Left ventricle myocardium inferior (tissue), 1 donor: Measurements from ENCODE around the gene CAP2. TPM values are rescaled to one million over a fixed set of nuclear protein-coding genes. Genes with fewer than 3 reads are reported as not detected.
A peak's percentile ranks its signal among the peaks of the same experiment; 100 is the strongest.

Experiments used
- DNase-seq: peaks from one replicate; pipeline ENCODE4 v3.0.0-alpha.2; 2020
- H3K27ac ChIP-seq: fragments of 200-600 bp; replicated peaks from 2 replicates; pipeline ENCODE4 v1.8.0; 2021
- H3K27me3 ChIP-seq: fragments of 200-600 bp; 2 replicates; pipeline ENCODE4 v1.8.0; 2021; ENCODE audit warnings: low read depth
- H3K36me3 ChIP-seq: fragments of 200-600 bp; 2 replicates; pipeline ENCODE4 v1.8.0; 2021
- H3K4me1 ChIP-seq: fragments of 200-600 bp; 2 replicates; pipeline ENCODE4 v1.8.0; 2021
- H3K4me3 ChIP-seq: fragments of 200-600 bp; 2 replicates; pipeline ENCODE4 v1.8.0; 2021; ENCODE audit warnings: mild to moderate bottlenecking, moderate library complexity
- H3K9me3 ChIP-seq: fragments of 200-600 bp; replicated peaks from 2 replicates; pipeline ENCODE4 v1.8.0; 2021
- intact Hi-C: fragments of 100-400 bp; cut with micrococcal nuclease; formaldehyde crosslinking; loops from one replicate; pipeline ENCODE4 v1.11.0; 2022
- total RNA-seq: library from RNA; stranded (reverse); fragmentation: NEBNext Ultra II Directional; extraction: Animal tissue kit (Norgen Biotek cat#: 25700); gene quantifications from one replicate; pipeline ENCODE4 v1.2.1, GENCODE V29; 2021
- TF ChIP-seq, protein P1 (sequence below): fragments of 200-600 bp; IDR thresholded peaks from 2 replicates; pipeline ENCODE4 v1.8.0; 2021; ENCODE audit warnings: antibody characterized with exemption, mild to moderate bottlenecking, borderline replicate concordance
- donor health status: DM: no; HTN: yes; CAD: no; lungs with severe emphysema.

Gene CAP2
- total RNA-seq, 1 donor from 2014 or later, result 149 TPM

DNA sequence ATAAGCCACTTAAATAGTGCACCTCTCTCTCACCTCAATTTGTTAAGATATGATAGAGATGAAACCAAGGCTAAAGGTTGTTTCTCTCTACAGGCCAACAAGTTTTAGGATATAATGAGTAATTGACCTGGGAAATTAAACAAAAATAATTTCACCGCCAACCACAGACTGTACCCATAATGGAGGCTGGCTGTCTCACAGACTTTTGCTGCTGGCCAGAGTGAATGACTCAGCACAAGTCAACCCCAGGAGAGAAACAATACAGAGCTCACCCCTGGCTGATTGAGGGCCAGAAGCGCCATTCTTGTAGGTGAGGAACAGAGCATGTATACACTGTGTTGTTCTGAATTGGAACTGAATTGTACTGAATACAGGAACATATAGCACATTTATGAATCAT, 99.9 kb downstream of the CAP2 start:
- peak overlapping the region; percentile 18 for H3K27ac ChIP-seq
- no peaks in the 10 kb centered on the region for H3K27me3 ChIP-seq
- no peaks in the 10 kb centered on the region for H3K36me3 ChIP-seq
- H3K4me3 ChIP-seq, result no peak overlapping the region
- H3K9me3 ChIP-seq, result no peaks in the 10 kb centered on the region
- TF ChIP-seq, protein P1, sequence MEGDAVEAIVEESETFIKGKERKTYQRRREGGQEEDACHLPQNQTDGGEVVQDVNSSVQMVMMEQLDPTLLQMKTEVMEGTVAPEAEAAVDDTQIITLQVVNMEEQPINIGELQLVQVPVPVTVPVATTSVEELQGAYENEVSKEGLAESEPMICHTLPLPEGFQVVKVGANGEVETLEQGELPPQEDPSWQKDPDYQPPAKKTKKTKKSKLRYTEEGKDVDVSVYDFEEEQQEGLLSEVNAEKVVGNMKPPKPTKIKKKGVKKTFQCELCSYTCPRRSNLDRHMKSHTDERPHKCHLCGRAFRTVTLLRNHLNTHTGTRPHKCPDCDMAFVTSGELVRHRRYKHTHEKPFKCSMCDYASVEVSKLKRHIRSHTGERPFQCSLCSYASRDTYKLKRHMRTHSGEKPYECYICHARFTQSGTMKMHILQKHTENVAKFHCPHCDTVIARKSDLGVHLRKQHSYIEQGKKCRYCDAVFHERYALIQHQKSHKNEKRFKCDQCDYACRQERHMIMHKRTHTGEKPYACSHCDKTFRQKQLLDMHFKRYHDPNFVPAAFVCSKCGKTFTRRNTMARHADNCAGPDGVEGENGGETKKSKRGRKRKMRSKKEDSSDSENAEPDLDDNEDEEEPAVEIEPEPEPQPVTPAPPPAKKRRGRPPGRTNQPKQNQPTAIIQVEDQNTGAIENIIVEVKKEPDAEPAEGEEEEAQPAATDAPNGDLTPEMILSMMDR, result no peak
- peaks cover 30% of the 10 kb centered on the region for H3K4me1 ChIP-seq
- intact Hi-C loops, result no loop called here
- DNase-seq, result no peak

DNA sequence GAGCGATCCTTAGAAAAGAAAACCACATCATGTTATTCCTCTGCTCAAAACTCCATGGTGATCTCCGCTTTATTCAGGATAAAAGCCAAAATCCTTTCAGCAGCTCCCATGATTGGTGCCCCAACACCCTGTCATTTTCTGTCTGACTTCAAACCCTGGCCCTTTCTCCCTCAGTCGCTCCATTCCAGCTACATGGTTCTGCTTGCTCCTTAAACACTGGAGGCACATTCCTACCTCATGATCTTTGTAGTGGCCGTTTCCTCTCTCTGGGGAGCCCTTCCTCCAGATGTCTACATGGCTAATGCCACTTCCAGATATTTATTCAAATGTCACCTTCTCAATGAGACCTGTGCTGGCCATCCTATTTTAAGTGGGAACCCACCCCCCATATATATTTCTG, 100.8 kb downstream of the CAP2 start:
- peak overlapping the region; percentile 18 for H3K27ac ChIP-seq
- TF ChIP-seq, protein P1, result no peak
- H3K4me3 ChIP-seq, result no peak overlapping the region
- no peaks in the 10 kb centered on the region for H3K9me3 ChIP-seq
- H3K27me3 ChIP-seq, result no peaks in the 10 kb centered on the region
- H3K4me1 ChIP-seq, result peaks cover 30% of the 10 kb centered on the region
- no peak for DNase-seq
- intact Hi-C loops, result no loop called here
- no peaks in the 10 kb centered on the region for H3K36me3 ChIP-seq

DNA sequence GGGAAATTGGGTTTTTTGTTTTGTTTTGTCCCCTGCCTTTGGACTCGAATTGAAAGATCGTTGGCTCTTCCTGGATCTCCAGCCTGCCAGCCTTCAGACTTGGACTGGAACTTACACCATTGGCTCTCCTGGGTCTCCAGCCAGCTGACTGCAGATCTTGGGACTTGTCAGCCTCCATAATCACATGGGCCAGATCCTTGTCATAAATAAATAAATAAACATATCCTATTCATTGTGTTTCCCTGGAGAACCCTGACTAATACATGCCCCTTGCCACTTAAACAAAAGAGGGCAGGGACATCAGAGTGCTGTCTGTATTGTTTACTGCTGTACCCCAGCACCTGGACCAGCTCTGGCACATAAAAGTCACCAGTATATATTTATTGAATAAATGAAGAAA, 101.5 kb downstream of the CAP2 start:
- H3K36me3 ChIP-seq, result no peaks in the 10 kb centered on the region
- no peak overlapping the region for H3K27ac ChIP-seq
- no peaks in the 10 kb centered on the region for H3K9me3 ChIP-seq
- H3K4me1 ChIP-seq, result peaks cover 30% of the 10 kb centered on the region
- no peak overlapping the region for H3K4me3 ChIP-seq
- DNase-seq, result no peak
- intact Hi-C loops, result no loop called here
- TF ChIP-seq, protein P1, result no peak
- H3K27me3 ChIP-seq, result no peaks in the 10 kb centered on the region

DNA sequence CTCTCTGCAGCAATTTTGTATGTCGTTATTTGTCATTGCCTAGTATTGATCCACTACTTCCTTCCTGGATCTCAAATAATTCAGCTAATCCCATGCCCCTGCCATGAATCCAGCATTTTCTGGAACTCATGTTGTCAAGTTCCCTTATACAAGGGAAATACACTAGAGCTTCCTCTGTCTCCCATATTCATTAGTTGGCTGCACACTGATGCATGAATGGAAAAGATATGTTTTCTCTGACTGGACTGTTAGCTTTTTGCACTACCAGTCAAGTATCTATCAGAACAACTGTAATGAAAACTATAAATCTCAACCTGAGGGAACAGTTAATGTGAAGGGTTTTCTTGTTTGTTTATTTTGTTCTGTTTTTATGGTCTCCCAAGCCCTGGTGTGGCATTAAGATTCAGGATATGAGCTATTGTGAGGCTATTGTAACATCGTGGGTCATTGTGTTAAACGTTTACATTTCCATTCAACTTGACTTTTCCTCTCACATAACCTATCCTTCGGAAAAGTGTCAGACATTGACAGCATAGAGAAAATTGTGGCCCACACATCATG, 104.2 kb downstream of the CAP2 start:
- H3K27ac ChIP-seq, result no peak overlapping the region
- intact Hi-C loops, result no loop called here

DNA sequence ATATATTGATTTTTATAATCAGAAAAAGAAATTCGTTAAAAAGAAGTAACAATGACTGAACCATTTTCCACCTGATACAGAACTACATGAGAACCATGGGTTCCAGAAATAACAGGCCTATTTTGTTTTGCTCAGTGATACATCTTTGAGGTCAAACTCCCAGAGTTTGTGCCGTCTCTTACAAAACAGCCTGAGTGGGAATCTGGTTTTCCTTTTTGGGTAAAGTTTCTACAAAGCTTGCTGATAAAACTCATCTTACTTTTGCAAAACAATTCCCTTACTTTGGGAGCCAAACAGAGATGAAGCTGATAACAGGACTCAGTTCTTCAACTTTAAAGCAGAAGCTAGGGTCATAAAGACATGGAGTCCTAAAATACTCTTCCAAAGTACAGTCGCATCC, 108.0 kb downstream of the CAP2 start:
- H3K27ac ChIP-seq, result no peak overlapping the region
- TF ChIP-seq, protein P1, result no peak
- no peak overlapping the region for H3K4me3 ChIP-seq
- no peaks in the 10 kb centered on the region for H3K4me1 ChIP-seq
- DNase-seq, result no peak
- intact Hi-C loops, result no loop called here
- no peaks in the 10 kb centered on the region for H3K36me3 ChIP-seq
- no peaks in the 10 kb centered on the region for H3K9me3 ChIP-seq
- H3K27me3 ChIP-seq, result no peaks in the 10 kb centered on the region

More for the DNA sequence above, 104.2 kb downstream of the CAP2 start:
- Histone ChIP-seq H3K4me1 (peaks cover 11% of the 10 kb centered on the region), H3K27me3 (no peaks in the 10 kb centered on the region), H3K4me3 (no peak overlapping the region), H3K9me3 (no peaks in the 10 kb centered on the region), H3K36me3 (no peaks in the 10 kb centered on the region)
- DNase-seq, result no peak
- TF ChIP-seq, protein P1, result no peak
